HEK293T (cell line): Measurements from ENCODE around the gene EPHB2.

ENCODE experiments used
- CTCF ChIA-PET: fragments of 350-600 bp; formaldehyde crosslinking; extraction: SDS; loops from one replicate; lab custom pipeline; 2021; ENCODE audit warnings: antibody characterized with exemption, inconsistent platforms; lab: Yijun Ruan, JAX
- POLR2A ChIA-PET: fragments of 350-600 bp; formaldehyde crosslinking; extraction: SDS; loops from one replicate; lab custom pipeline; 2020; ENCODE audit warnings: antibody characterized with exemption, inconsistent platforms; lab: Yijun Ruan, JAX
- DNase-seq: peaks from one replicate; pipeline ENCODE4 v3.0.0; 2012; ENCODE audit warnings: mixed read lengths; ENCODE audit errors: extremely low spot score
- ARNT ChIP-seq: fragments of 450-650 bp; IDR thresholded peaks from 2 replicates; pipeline ENCODE4 v1.6.1; 2017; ENCODE audit warnings: mild to moderate bottlenecking
- BHLHE40 ChIP-seq: fragments of 450-650 bp; IDR thresholded peaks from 2 replicates; pipeline ENCODE4 v1.6.1; 2016; ENCODE audit warnings: mild to moderate bottlenecking, moderate library complexity, borderline replicate concordance
- CTBP1 ChIP-seq: fragments of 450-650 bp; IDR thresholded peaks from 2 replicates; pipeline ENCODE4 v1.6.1; 2016; ENCODE audit warnings: borderline replicate concordance
- ELF4 ChIP-seq: fragments of 450-650 bp; IDR thresholded peaks from 2 replicates; pipeline ENCODE4 v1.6.1; 2017; ENCODE audit warnings: antibody characterized with exemption
- FOXA1 ChIP-seq: fragments of 450-650 bp; IDR thresholded peaks from 2 replicates; pipeline ENCODE4 v1.6.1; 2016; ENCODE audit warnings: mild to moderate bottlenecking
- FOXK2 ChIP-seq: fragments of 450-650 bp; IDR thresholded peaks from 2 replicates; pipeline ENCODE4 v1.6.1; 2016; ENCODE audit warnings: mild to moderate bottlenecking
- FOXM1 ChIP-seq: fragments of 450-650 bp; IDR thresholded peaks from 2 replicates; pipeline ENCODE4 v1.6.1; 2017; ENCODE audit warnings: mild to moderate bottlenecking, borderline replicate concordance
- HDGF ChIP-seq: fragments of 450-650 bp; IDR thresholded peaks from 2 replicates; pipeline ENCODE4 v1.6.1; 2017; ENCODE audit warnings: antibody characterized with exemption, borderline replicate concordance
- L3MBTL2 ChIP-seq: fragments of 450-650 bp; conservative IDR thresholded peaks from 2 replicates; pipeline ENCODE4 v1.6.1; 2016; ENCODE audit warnings: mild to moderate bottlenecking
- LEF1 ChIP-seq: fragments of 450-650 bp; IDR thresholded peaks from 2 replicates; pipeline ENCODE4 v1.6.1; 2017; ENCODE audit warnings: mild to moderate bottlenecking, borderline replicate concordance
- NFRKB ChIP-seq: fragments of 450-650 bp; IDR thresholded peaks from 2 replicates; pipeline ENCODE4 v1.6.1; 2016; ENCODE audit warnings: mild to moderate bottlenecking, moderate library complexity
- PKNOX1 ChIP-seq: fragments of 450-650 bp; IDR thresholded peaks from 2 replicates; pipeline ENCODE4 v1.6.1; 2016
- SP1 ChIP-seq: fragments of 450-650 bp; IDR thresholded peaks from 2 replicates; pipeline ENCODE4 v1.6.1; 2017
- SUZ12 ChIP-seq: fragments of 450-650 bp; IDR thresholded peaks from 2 replicates; pipeline ENCODE4 v1.6.1; 2016; ENCODE audit warnings: mild to moderate bottlenecking
- TARDBP ChIP-seq: fragments of 450-650 bp; IDR thresholded peaks from 2 replicates; pipeline ENCODE4 v1.6.1; 2016
- ZNF384 ChIP-seq: fragments of 450-650 bp; IDR thresholded peaks from 2 replicates; pipeline ENCODE4 v1.6.1; 2016

The EPHB2 gene

GRCh38 chr1:22808186-22808675, 97.6 kb downstream of the EPHB2 start:
- ChIA-PET CTCF (no interaction called here), POLR2A (no interaction called here)
- no peak for TF ChIP-seq ZNF384
- TF ChIP-seq SUZ12, result no peak
- TF ChIP-seq ELF4, result no peak
- TF ChIP-seq TARDBP, result no peak
- TF ChIP-seq FOXK2, result no peak
- no peak for TF ChIP-seq LEF1
- TF ChIP-seq NFRKB, result no peak
- no peak for TF ChIP-seq ARNT
- no peak for TF ChIP-seq BHLHE40
- no peak for TF ChIP-seq CTBP1
- no peak for TF ChIP-seq SP1
- no peak for TF ChIP-seq FOXA1
- TF ChIP-seq L3MBTL2, result no peak
- TF ChIP-seq PKNOX1, result no peak
- TF ChIP-seq HDGF, result no peak
- TF ChIP-seq FOXM1, result no peak
- DNase-seq, result no peak

GRCh38 chr1:22808676-22809483, 98.2 kb downstream of the EPHB2 start:
- CTCF ChIA-PET, result no interaction called here
- TF ChIP-seq CTBP1 (no peak), TARDBP (no peak), ELF4 (no peak), ARNT (no peak), LEF1 (no peak)
- POLR2A ChIA-PET, result no interaction called here
- DNase-seq, result no peak

- ChIA-PET POLR2A (no interaction called here), CTCF (no interaction called here)
- TF ChIP-seq SP1 (no peak), ELF4 (no peak), NFRKB (no peak), FOXA1 (no peak), ZNF384 (no peak), TARDBP (no peak), FOXK2 (no peak)
- no peak for DNase-seq
Observed at GRCh38 chr1:22809783-22810182, 99.1 kb downstream of the EPHB2 start.

- POLR2A ChIA-PET, result no interaction called here
- no peak for DNase-seq
- CTCF ChIA-PET, result no interaction called here
- TF ChIP-seq FOXA1 (no peak), BHLHE40 (no peak), SP1 (no peak), TARDBP (no peak), PKNOX1 (no peak), FOXM1 (no peak), ELF4 (no peak), NFRKB (no peak), SUZ12 (no peak), ARNT (no peak), LEF1 (no peak)
Observed at GRCh38 chr1:22810378-22810777, 99.7 kb downstream of the EPHB2 start.

- POLR2A ChIA-PET, result no interaction called here
- TF ChIP-seq SP1 (no peak), FOXA1 (no peak), LEF1 (no peak), ELF4 (no peak), BHLHE40 (no peak), HDGF (no peak), ZNF384 (no peak), NFRKB (no peak), TARDBP (no peak)
- CTCF ChIA-PET, result no interaction called here
Observed at GRCh38 chr1:22812092-22812880, 101.6 kb downstream of the EPHB2 start.

GRCh38 chr1:22812993-22813790, 102.6 kb downstream of the EPHB2 start:
- DNase-seq, result no peak
- ChIA-PET POLR2A (no interaction called here), CTCF (no interaction called here)
- TF ChIP-seq FOXM1, result no peak
- no peak for TF ChIP-seq CTBP1
- no peak for TF ChIP-seq ARNT
- TF ChIP-seq ZNF384, result no peak
- TF ChIP-seq PKNOX1, result no peak
- TF ChIP-seq FOXA1, result no peak
- no peak for TF ChIP-seq NFRKB
- TF ChIP-seq L3MBTL2, result no peak
- TF ChIP-seq SP1, result no peak
- no peak for TF ChIP-seq BHLHE40
- TF ChIP-seq ELF4, result no peak
- no peak for TF ChIP-seq FOXK2
- TF ChIP-seq TARDBP, result no peak
- no peak for TF ChIP-seq LEF1
- TF ChIP-seq SUZ12, result no peak
- no peak for TF ChIP-seq HDGF

More at GRCh38 chr1:22812092-22812880, 101.6 kb downstream of the EPHB2 start:
- no peak for DNase-seq
